ENCODE data around the gene CDS1. TPM values are rescaled to one million over a fixed set of nuclear protein-coding genes. Genes with fewer than 3 reads are reported as not detected.

CDS1 gene
- total RNA-seq, 2 experiments from 2014 or later = 0.33 to 0.53 TPM

- Mint-ChIP-seq H3K27me3 (no peaks in the 10 kb centered on the region), H3K4me3 (no peak overlapping the region), H3K36me3 (ENCODE audit: low read depth) (no peaks in the 10 kb centered on the region), H3K27ac (no peak overlapping the region), H3K9me3 (no peaks in the 10 kb centered on the region), H3K4me1 (no peaks in the 10 kb centered on the region)
- ChIA-PET CTCF (no interaction called here), POLR2A (no interaction called here)
- no peak for DNase-seq
Observed at GRCh38 chr4:84626673-84627072, 43.7 kb downstream of the CDS1 start.

GRCh38 chr4:84631573-84631972 lies 48.6 kb downstream of the CDS1 start:
- CTCF ChIA-PET = no interaction called here
- no peaks in the 10 kb centered on the region for H3K4me1 Mint-ChIP-seq
- no peak overlapping the region for H3K27ac Mint-ChIP-seq
- POLR2A ChIA-PET = no interaction called here
- no peaks in the 10 kb centered on the region for H3K36me3 Mint-ChIP-seq (ENCODE audit: low read depth)
- H3K9me3 Mint-ChIP-seq = peaks cover 3% of the 10 kb centered on the region
- no peaks in the 10 kb centered on the region for H3K27me3 Mint-ChIP-seq
- H3K4me3 Mint-ChIP-seq = no peak overlapping the region
- no peak for DNase-seq

- Mint-ChIP-seq H3K9me3 (peaks cover 3% of the 10 kb centered on the region), H3K36me3 (ENCODE audit: low read depth) (no peaks in the 10 kb centered on the region), H3K27ac (no peak overlapping the region), H3K4me3 (no peak overlapping the region), H3K4me1 (no peaks in the 10 kb centered on the region), H3K27me3 (no peaks in the 10 kb centered on the region)
- ChIA-PET CTCF (no interaction called here), POLR2A (no interaction called here)
- DNase-seq = no peak
Observed at GRCh38 chr4:84632092-84632491, 49.2 kb downstream of the CDS1 start.

- ChIA-PET POLR2A (no interaction called here), CTCF (no interaction called here)
- Mint-ChIP-seq H3K27me3 (no peaks in the 10 kb centered on the region), H3K4me3 (no peak overlapping the region), H3K27ac (no peak overlapping the region), H3K9me3 (peaks cover 3% of the 10 kb centered on the region), H3K4me1 (no peaks in the 10 kb centered on the region), H3K36me3 (ENCODE audit: low read depth) (no peaks in the 10 kb centered on the region)
- DNase-seq = no peak
Observed at GRCh38 chr4:84634961-84635360, 52.0 kb downstream of the CDS1 start.

- Mint-ChIP-seq H3K36me3 (ENCODE audit: low read depth) (no peaks in the 10 kb centered on the region), H3K4me3 (no peak overlapping the region), H3K27ac (no peak overlapping the region), H3K9me3 (peaks cover 3% of the 10 kb centered on the region), H3K4me1 (no peaks in the 10 kb centered on the region), H3K27me3 (no peaks in the 10 kb centered on the region)
- no peak for DNase-seq
- ChIA-PET POLR2A (no interaction called here), CTCF (no interaction called here)
Observed at GRCh38 chr4:84638092-84638491, 55.2 kb downstream of the CDS1 start.

- H3K36me3 Mint-ChIP-seq (ENCODE audit: low read depth) = no peaks in the 10 kb centered on the region
- H3K27me3 Mint-ChIP-seq = no peaks in the 10 kb centered on the region
- ChIA-PET CTCF (no interaction called here), POLR2A (no interaction called here)
- no peak for DNase-seq
- no peak overlapping the region for H3K4me3 Mint-ChIP-seq
- H3K9me3 Mint-ChIP-seq = peaks cover 3% of the 10 kb centered on the region
- H3K27ac Mint-ChIP-seq = no peak overlapping the region
- no peaks in the 10 kb centered on the region for H3K4me1 Mint-ChIP-seq
Observed at GRCh38 chr4:84639145-84639544, 56.2 kb downstream of the CDS1 start.

GRCh38 chr4:84644087-84644486 lies 61.2 kb downstream of the CDS1 start:
- no peak overlapping the region for H3K4me3 Mint-ChIP-seq
- no peaks in the 10 kb centered on the region for H3K36me3 Mint-ChIP-seq (ENCODE audit: low read depth)
- POLR2A ChIA-PET = no interaction called here
- CTCF ChIA-PET = no interaction called here
- no peak for DNase-seq
- no peak overlapping the region for H3K27ac Mint-ChIP-seq
- no peaks in the 10 kb centered on the region for H3K27me3 Mint-ChIP-seq
- no peaks in the 10 kb centered on the region for H3K9me3 Mint-ChIP-seq
- no peaks in the 10 kb centered on the region for H3K4me1 Mint-ChIP-seq

GRCh38 chr4:84647312-84647884 lies 64.5 kb downstream of the CDS1 start:
- ChIA-PET POLR2A (no interaction called here), CTCF (no interaction called here)
- no peak for DNase-seq
- Mint-ChIP-seq H3K4me1 (no peaks in the 10 kb centered on the region), H3K9me3 (no peaks in the 10 kb centered on the region), H3K36me3 (ENCODE audit: low read depth) (no peaks in the 10 kb centered on the region), H3K27me3 (no peaks in the 10 kb centered on the region), H3K4me3 (no peak overlapping the region), H3K27ac (no peak overlapping the region)

GRCh38 chr4:84648178-84648577 lies 65.3 kb downstream of the CDS1 start:
- H3K27ac Mint-ChIP-seq = no peak overlapping the region
- H3K9me3 Mint-ChIP-seq = no peaks in the 10 kb centered on the region
- ChIA-PET POLR2A (no interaction called here), CTCF (no interaction called here)
- no peak for DNase-seq
- no peaks in the 10 kb centered on the region for H3K4me1 Mint-ChIP-seq
- H3K36me3 Mint-ChIP-seq (ENCODE audit: low read depth) = no peaks in the 10 kb centered on the region
- H3K27me3 Mint-ChIP-seq = no peaks in the 10 kb centered on the region
- no peak overlapping the region for H3K4me3 Mint-ChIP-seq

- H3K36me3 Mint-ChIP-seq (ENCODE audit: low read depth) = no peaks in the 10 kb centered on the region
- no peak for DNase-seq
- POLR2A ChIA-PET = no interaction called here
- no peaks in the 10 kb centered on the region for H3K9me3 Mint-ChIP-seq
- H3K4me3 Mint-ChIP-seq = no peak overlapping the region
- CTCF ChIA-PET = no interaction called here
- no peaks in the 10 kb centered on the region for H3K4me1 Mint-ChIP-seq
- no peak overlapping the region for H3K27ac Mint-ChIP-seq
- no peaks in the 10 kb centered on the region for H3K27me3 Mint-ChIP-seq
Observed at GRCh38 chr4:84648863-84649647, 66.1 kb downstream of the CDS1 start.

- Mint-ChIP-seq H3K4me3 (no peak overlapping the region), H3K9me3 (peaks cover 5% of the 10 kb centered on the region)
Observed at GRCh38 chr4:84651499-84651898, 68.6 kb downstream of the CDS1 start.

GRCh38 chr4:84652478-84652877 lies 69.6 kb downstream of the CDS1 start:
- no peak overlapping the region for H3K4me3 Mint-ChIP-seq
- no peak for DNase-seq
- CTCF ChIA-PET = no interaction called here

More at GRCh38 chr4:84651499-84651898, 68.6 kb downstream of the CDS1 start:
- ChIA-PET POLR2A (no interaction called here), CTCF (no interaction called here)
- DNase-seq = no peak
- H3K36me3 Mint-ChIP-seq (ENCODE audit: low read depth) = no peaks in the 10 kb centered on the region
- H3K4me1 Mint-ChIP-seq = no peaks in the 10 kb centered on the region
- H3K27ac Mint-ChIP-seq = no peak overlapping the region
- H3K27me3 Mint-ChIP-seq = no peaks in the 10 kb centered on the region

GRCh38 chr4:84660606-84661005 lies 77.7 kb downstream of the CDS1 start:
- POLR2A ChIA-PET = no interaction called here
- DNase-seq = no peak
- CTCF ChIA-PET = no interaction called here
- Mint-ChIP-seq H3K4me1 (no peaks in the 10 kb centered on the region), H3K27me3 (no peaks in the 10 kb centered on the region), H3K36me3 (ENCODE audit: low read depth) (no peaks in the 10 kb centered on the region), H3K9me3 (peaks cover 11% of the 10 kb centered on the region), H3K4me3 (no peak overlapping the region), H3K27ac (no peak overlapping the region)

More at GRCh38 chr4:84652478-84652877, 69.6 kb downstream of the CDS1 start:
- POLR2A ChIA-PET = no interaction called here
- peaks cover 7% of the 10 kb centered on the region for H3K9me3 Mint-ChIP-seq
- H3K36me3 Mint-ChIP-seq (ENCODE audit: low read depth) = no peaks in the 10 kb centered on the region
- no peaks in the 10 kb centered on the region for H3K27me3 Mint-ChIP-seq
- no peaks in the 10 kb centered on the region for H3K4me1 Mint-ChIP-seq
- H3K27ac Mint-ChIP-seq = no peak overlapping the region

GRCh38 chr4:84661191-84661939 lies 78.4 kb downstream of the CDS1 start:
- H3K27ac Mint-ChIP-seq = no peak overlapping the region
- POLR2A ChIA-PET = no interaction called here
- DNase-seq = no peak
- H3K9me3 Mint-ChIP-seq = peaks cover 10% of the 10 kb centered on the region
- CTCF ChIA-PET = no interaction called here
- H3K36me3 Mint-ChIP-seq (ENCODE audit: low read depth) = no peaks in the 10 kb centered on the region
- no peaks in the 10 kb centered on the region for H3K4me1 Mint-ChIP-seq
- no peaks in the 10 kb centered on the region for H3K27me3 Mint-ChIP-seq
- H3K4me3 Mint-ChIP-seq = no peak overlapping the region

Measured in activated CD4-positive, alpha-beta memory T cell treated with anti-CD3 and anti-CD28 coated beads, Interleukin-2, amount 10 ng/mL, durations not matched to agents 7 days and 5 days (primary cell).